ENCODE data around the gene KLHDC7A. TPM values are rescaled to one million over a fixed set of nuclear protein-coding genes. Genes with fewer than 3 reads are reported as not detected.

KLHDC7A gene
- total RNA-seq, 1 experiment from 2014 or later, result not detected

DNA sequence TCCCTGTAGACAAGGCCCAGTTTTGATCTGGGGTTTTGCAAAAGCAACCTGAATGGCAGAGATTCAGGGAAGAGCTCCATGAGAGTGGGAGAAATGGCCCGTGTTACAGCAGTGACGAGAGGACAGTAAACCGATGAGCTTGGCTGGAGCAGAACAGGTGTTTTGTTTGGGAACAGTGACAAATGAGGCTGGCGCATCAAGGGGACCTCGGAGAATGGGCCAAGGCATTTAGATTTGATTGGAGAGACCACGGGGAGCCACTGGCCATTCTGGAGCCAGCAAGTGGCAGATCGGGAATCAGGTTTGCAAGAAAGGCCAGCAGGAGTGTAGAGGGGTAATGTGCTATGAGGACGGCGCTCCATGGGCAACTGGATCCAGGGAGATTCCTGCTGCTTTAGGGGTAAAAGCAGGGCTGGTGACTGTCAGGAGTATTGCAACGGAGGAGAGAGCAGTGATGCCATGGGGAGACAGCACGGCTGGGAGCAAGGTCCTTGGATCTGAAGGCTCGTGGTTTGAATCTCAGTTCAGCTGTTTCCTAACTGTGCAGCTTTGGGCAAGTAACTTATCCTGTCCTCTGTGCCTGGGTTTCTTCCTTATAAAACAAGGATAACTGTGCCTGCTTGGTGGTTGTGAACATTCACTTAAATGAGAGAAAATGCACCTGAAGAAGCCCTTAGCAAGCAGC is 9.9 kb upstream of the KLHDC7A start:
- no peak for DNase-seq (ENCODE audit: low read depth)

- DNase-seq (ENCODE audit: low read depth), result no peak
Measured at GRCh38 chr1:18473195-18473815, 7.4 kb upstream of the KLHDC7A start.

DNA sequence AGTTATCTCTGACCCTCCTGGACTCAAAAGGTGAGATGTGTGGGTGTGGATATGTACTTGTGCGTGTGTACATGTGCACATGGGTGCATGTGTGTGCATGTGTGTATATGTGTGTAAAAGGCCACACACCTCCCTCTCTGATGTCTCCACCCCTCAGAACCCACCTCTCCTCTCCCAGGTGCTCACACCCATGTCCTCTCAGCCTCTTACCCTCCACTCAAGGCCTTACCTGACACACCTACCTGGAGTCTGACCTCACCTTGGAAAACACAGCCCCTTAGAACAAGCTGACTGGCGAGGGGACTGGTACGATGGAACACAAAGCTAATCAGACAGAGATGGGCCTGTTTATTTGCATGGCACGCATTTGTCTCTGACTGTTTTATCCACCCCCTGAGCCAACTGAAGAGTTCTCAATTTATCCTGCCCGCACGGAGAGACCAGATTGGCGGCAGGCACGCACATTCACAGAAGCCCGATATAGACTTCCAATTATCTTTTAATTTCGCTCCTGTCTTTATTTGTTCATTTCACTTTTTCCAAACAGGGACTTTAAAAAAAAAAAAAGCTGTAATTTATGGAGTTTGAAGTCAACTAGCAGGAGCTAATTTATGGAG is 6.1 kb upstream of the KLHDC7A start:
- no peak for DNase-seq (ENCODE audit: low read depth)

GRCh38 chr1:18475234-18475905 is 5.4 kb upstream of the KLHDC7A start:
- no peak for DNase-seq (ENCODE audit: low read depth)

DNA sequence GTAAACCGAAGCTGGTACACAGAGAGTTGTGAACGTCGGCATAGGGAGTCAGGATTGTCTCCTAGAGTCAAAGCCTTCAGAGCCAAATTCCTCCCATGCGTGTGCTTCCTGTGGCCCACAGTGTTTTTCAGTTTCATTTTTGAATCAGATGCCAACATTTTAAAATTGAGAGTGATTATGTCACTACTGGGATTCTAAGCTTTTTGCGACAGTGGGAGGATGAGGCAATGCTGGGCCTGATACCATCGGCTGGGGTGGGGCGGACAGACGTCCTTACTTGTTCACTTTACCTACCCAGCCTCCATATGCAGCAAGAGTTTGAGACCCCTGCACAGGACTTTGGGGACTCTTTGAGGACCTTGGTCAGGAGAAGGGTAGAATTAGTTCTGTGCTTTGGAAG is 1.3 kb upstream of the KLHDC7A start:
- peak; percentile 30 for DNase-seq (ENCODE audit: low read depth)

- DNase-seq (ENCODE audit: low read depth), result no peak
Measured at GRCh38 chr1:18481190-18481920, 625 bp downstream of the KLHDC7A start.

DNA sequence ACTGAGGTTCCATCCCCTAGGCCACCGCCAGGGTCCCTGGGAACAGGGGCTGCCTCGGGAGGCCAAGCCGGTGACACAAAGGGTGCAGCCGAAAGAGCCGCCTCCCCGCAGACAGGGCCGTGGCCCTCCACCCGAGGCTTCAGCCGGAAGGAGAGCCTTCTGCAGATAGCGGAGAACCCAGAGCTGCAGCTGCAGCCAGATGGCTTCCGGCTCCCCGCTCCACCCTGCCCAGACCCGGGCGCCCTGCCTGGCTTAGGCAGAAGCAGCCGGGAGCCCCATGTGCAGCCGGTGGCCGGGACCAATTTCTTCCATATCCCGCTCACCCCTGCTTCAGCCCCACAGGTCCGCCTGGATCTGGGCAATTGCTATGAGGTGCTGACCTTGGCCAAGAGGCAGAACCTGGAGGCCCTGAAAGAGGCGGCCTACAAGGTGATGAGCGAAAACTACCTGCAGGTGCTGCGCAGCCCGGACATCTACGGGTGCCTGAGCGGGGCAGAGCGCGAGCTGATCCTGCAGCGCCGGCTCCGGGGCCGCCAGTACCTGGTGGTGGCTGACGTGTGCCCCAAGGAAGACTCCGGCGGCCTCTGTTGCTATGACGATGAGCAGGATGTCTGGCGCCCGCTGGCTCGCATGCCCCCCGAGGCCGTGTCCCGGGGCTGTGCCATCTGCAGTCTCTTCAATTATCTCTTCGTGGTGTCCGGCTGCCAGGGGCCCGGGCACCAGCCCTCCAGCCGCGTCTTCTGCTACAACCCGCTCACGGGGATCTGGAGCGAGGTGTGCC is 1.4 kb downstream of the KLHDC7A start:
- no peak for DNase-seq (ENCODE audit: low read depth)

GRCh38 chr1:18482721-18483425 is 2.1 kb downstream of the KLHDC7A start:
- peak; percentile 22 for DNase-seq (ENCODE audit: low read depth)

GRCh38 chr1:18484276-18484675 is 3.5 kb downstream of the KLHDC7A start:
- DNase-seq (ENCODE audit: low read depth), result no peak

DNA sequence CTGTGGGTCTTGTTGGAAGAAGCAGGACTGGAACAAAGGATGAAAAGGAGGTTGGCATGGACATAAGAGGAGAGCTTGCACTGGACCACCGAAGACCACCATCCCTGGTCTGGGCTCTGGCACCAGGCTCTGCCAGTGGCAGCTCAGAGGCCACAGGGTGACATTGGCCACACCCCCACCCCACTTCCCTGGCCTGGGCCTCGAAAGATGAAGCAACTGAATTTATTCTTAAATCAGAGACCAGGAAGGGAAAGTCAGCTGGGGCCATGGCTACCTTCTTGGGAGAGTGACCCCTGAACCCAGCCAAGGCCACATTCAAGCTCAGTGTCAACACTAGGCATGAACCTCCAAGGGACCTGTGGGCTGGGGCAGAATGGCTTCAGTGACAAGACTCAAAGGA is 4.0 kb downstream of the KLHDC7A start:
- no peak for DNase-seq (ENCODE audit: low read depth)

DNA sequence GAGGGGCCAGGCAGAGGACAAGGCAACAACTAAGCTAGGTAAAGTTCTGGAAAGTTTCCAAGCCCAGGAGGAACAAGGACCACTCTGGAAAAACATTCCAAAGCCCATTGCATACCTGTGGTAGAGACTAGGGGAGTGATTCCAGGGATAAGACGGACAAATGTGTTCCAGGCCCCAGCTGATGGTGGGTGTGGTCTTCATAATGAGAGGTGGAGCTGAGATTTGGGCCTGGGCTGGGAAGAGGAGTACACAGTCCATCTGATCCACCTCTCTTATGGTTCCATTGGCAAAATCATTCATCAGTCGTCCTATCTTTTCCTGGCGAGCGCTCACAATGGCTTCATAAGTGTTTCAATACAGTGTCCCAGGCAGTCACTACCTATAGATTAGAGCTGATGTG is 4.5 kb downstream of the KLHDC7A start:
- no peak for DNase-seq (ENCODE audit: low read depth)

- DNase-seq (ENCODE audit: low read depth), result peak; percentile 23
Measured at GRCh38 chr1:18486195-18486594, 5.5 kb downstream of the KLHDC7A start.

- DNase-seq (ENCODE audit: low read depth), result no peak
Measured at GRCh38 chr1:18489417-18490143, 8.8 kb downstream of the KLHDC7A start.

DNA sequence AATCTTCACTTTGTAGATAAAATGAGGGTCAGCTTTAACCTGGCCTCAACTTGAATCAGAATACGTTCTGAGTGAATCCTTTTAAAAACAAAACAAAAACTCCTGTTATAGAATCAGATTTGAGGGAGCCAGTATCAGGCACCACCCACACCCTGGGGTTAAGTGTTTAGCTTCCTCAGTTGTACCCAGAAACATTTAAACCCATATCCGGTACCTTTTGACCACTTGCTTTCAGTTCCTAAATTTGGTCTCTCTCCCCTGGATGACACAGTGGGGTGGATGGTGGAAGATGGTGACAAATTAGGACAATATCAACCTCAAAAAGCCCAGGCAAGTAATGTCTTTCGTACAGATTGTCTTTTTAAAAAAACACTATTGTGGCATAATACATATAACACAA is 10.4 kb downstream of the KLHDC7A start:
- no peak for DNase-seq (ENCODE audit: low read depth)

GRCh38 chr1:18494304-18494703 is 13.6 kb downstream of the KLHDC7A start:
- DNase-seq (ENCODE audit: low read depth), result no peak

- no peak for DNase-seq (ENCODE audit: low read depth)
Measured at GRCh38 chr1:18495635-18496034, 14.9 kb downstream of the KLHDC7A start.

GRCh38 chr1:18496056-18496455 is 15.3 kb downstream of the KLHDC7A start:
- DNase-seq (ENCODE audit: low read depth), result no peak

- DNase-seq (ENCODE audit: low read depth), result no peak
Measured at GRCh38 chr1:18496497-18497235, 15.9 kb downstream of the KLHDC7A start.

- DNase-seq (ENCODE audit: low read depth), result no peak
Measured at GRCh38 chr1:18501833-18502232, 21.1 kb downstream of the KLHDC7A start.

Measured in Daoy (cell line).